H1 (cell line): ENCODE measurements around the gene DOCK9. TPM values are rescaled to one million over a fixed set of nuclear protein-coding genes. Genes with fewer than 3 reads are reported as not detected.

Experiments
- CTCF ChIA-PET: fragments of 300-600 bp; sonication (Branson Sonifier 250); formaldehyde crosslinking; loops from one replicate; lab custom pipeline; 2021; ENCODE audit not compliant: partially characterized antibody; lab: Charles Lee
- POLR2A ChIA-PET: fragments of 300-600 bp; sonication (Branson Sonifier 250); formaldehyde crosslinking; loops from one replicate; lab custom pipeline; 2021; ENCODE audit warnings: inconsistent platforms; ENCODE audit not compliant: partially characterized antibody; lab: Charles Lee
- DNase-seq, 2 experiments: peaks; one replicate each; pipeline versions ENCODE4 v3.0.0 to v3.0.0-alpha.2; 2010 to 2022; ENCODE audit warnings: low spot score in 2 of 2, low read depth in 1 of 2, mixed read lengths in 1 of 2
- FAIRE-seq: peaks from 2 replicates; lab custom pipeline; 2011; peaks lifted over from hg19 to GRCh38; lab: Jason Lieb, UNC
- H2AFZ ChIP-seq: 2 replicates; pipeline ENCODE4 v1.8.1; 2012; ENCODE audit warnings: low read length, inconsistent platforms
- H2AK5ac ChIP-seq: 2 replicates; pipeline ENCODE4 v1.6.1; 2013; ENCODE audit warnings: low read depth, low read length
- H2BK120ac ChIP-seq: replicated peaks from 2 replicates; pipeline ENCODE3; 2013; ENCODE audit warnings: low read depth, low read length, inconsistent platforms
- H2BK12ac ChIP-seq: 2 replicates; pipeline ENCODE4 v1.6.1; 2013; ENCODE audit warnings: low read depth, low read length
- H2BK15ac ChIP-seq: 2 replicates; pipeline ENCODE4 v1.6.1; 2013; ENCODE audit warnings: low read length
- H2BK20ac ChIP-seq: 2 replicates; pipeline ENCODE4 v1.6.1; 2013; ENCODE audit warnings: low read length
- H2BK5ac ChIP-seq: 2 replicates; pipeline ENCODE4 v1.6.1; 2013; ENCODE audit warnings: low read depth, low read length
- H3K14ac ChIP-seq: 2 replicates; pipeline ENCODE4 v1.6.1; 2013; ENCODE audit warnings: inconsistent platforms; ENCODE audit not compliant: insufficient read length
- H3K18ac ChIP-seq: 2 replicates; pipeline ENCODE4 v1.6.1; 2013; ENCODE audit warnings: low read length; ENCODE audit errors: extremely low read depth
- H3K23ac ChIP-seq: 2 replicates; pipeline ENCODE4 v1.6.1; 2013; ENCODE audit warnings: inconsistent platforms; ENCODE audit not compliant: insufficient read length
- H3K23me2 ChIP-seq: 2 replicates; pipeline ENCODE4 v1.6.1; 2013; ENCODE audit warnings: low read depth, low read length
- H3K27ac ChIP-seq: 2 replicates; pipeline ENCODE4 v1.6.1; 2011; ENCODE audit warnings: low read depth, low read length, inconsistent platforms
- H3K27me3 ChIP-seq, 4 experiments: replicated peaks in 1 of 4; 1 replicate in 1 of 4; 2 replicates in 3 of 4; pipeline versions ENCODE4 v1.6.1 to v1.8.1; 2011 to 2013; ENCODE audit warnings: low read length in 3 of 4, mild to moderate bottlenecking in 3 of 4, inconsistent platforms in 2 of 4, mixed read lengths in 2 of 4, moderate library complexity in 1 of 4; ENCODE audit not compliant: control insufficient read depth in 3 of 4, insufficient read depth in 3 of 4; ENCODE audit errors: extremely low read depth in 1 of 4
- H3K36me3 ChIP-seq, 4 experiments: 2 replicates each; pipeline versions ENCODE4 v1.6.1 to v1.8.1; 2011 to 2013; ENCODE audit warnings: mild to moderate bottlenecking in 4 of 4, low read length in 3 of 4, moderate library complexity in 2 of 4, control low read depth in 1 of 4, inconsistent platforms in 1 of 4; ENCODE audit not compliant: insufficient read depth in 4 of 4, control insufficient read depth in 2 of 4
- H3K4ac ChIP-seq: replicated peaks from 2 replicates; pipeline ENCODE3; 2013; ENCODE audit warnings: low read length, low read depth, mixed read lengths, inconsistent platforms; ENCODE audit not compliant: insufficient read length
- H3K4me1 ChIP-seq, 4 experiments: replicated peaks in 1 of 4; 1 replicate in 1 of 4; 2 replicates in 3 of 4; pipeline versions ENCODE4 v1.6.1 to v1.8.1; 2011 to 2013; ENCODE audit warnings: low read length in 3 of 4, inconsistent platforms in 2 of 4, mixed read lengths in 1 of 4; ENCODE audit not compliant: insufficient read depth in 4 of 4, control insufficient read depth in 3 of 4
- H3K4me2 ChIP-seq, 2 experiments: 2 replicates each; pipeline versions ENCODE4 v1.6.1 to v1.8.1; 2011 to 2013; ENCODE audit warnings: low read depth in 2 of 2, low read length in 2 of 2, control low read depth in 1 of 2, inconsistent platforms in 1 of 2, mild to moderate bottlenecking in 1 of 2; ENCODE audit not compliant: insufficient read depth in 1 of 2
- H3K4me3 ChIP-seq, 4 experiments: fragments of 200-600, 300-600 bp in 1 of 4; sonication (generic), shearing (Covaris generic), sonication (Bioruptor Twin) in 1 of 4; 2 replicates each; pipeline versions ENCODE4 v1.5.1 to v1.8.1; 2011 to 2016; ENCODE audit warnings: low read length in 4 of 4, low read depth in 3 of 4, control low read depth in 2 of 4, inconsistent platforms in 2 of 4, mild to moderate bottlenecking in 2 of 4, mixed read lengths in 1 of 4, moderate library complexity in 1 of 4; ENCODE audit not compliant: insufficient read depth in 2 of 4; ENCODE audit errors: extremely low read depth in 1 of 4
- H3K56ac ChIP-seq: replicated peaks from 2 replicates; pipeline ENCODE3; 2013; ENCODE audit warnings: low read depth, mild to moderate bottlenecking, mixed read lengths, low read length, inconsistent platforms; ENCODE audit not compliant: insufficient read length
- H3K79me1 ChIP-seq: 2 replicates; pipeline ENCODE4 v1.6.1; 2013; ENCODE audit warnings: low read depth, low read length, control low read depth
- H3K79me2 ChIP-seq, 2 experiments: 2 replicates each; pipeline versions ENCODE4 v1.6.1 to v1.8.1; 2012 to 2013; ENCODE audit warnings: low read length in 2 of 2, mild to moderate bottlenecking in 2 of 2, inconsistent platforms in 1 of 2; ENCODE audit not compliant: insufficient read depth in 2 of 2, control insufficient read depth in 1 of 2
- H3K9ac ChIP-seq, 4 experiments: replicated peaks in 1 of 4; 1 replicate in 1 of 4; 2 replicates in 3 of 4; pipeline versions ENCODE4 v1.6.1 to v1.8.1; 2011 to 2013; ENCODE audit warnings: low read depth in 3 of 4, low read length in 3 of 4, control low read depth in 2 of 4, mild to moderate bottlenecking in 2 of 4, moderate library complexity in 2 of 4, inconsistent platforms in 1 of 4; ENCODE audit errors: extremely low read depth in 1 of 4
- H3K9me3 ChIP-seq, 2 experiments: 2 replicates each; pipeline versions ENCODE4 v1.6.1 to v1.8.1; 2012 to 2013; ENCODE audit warnings: mild to moderate bottlenecking in 2 of 2, moderate library complexity in 2 of 2, control low read depth in 1 of 2, inconsistent platforms in 1 of 2, low read depth in 1 of 2, low read length in 1 of 2, mixed read lengths in 1 of 2; ENCODE audit not compliant: insufficient read depth in 2 of 2
- H4K20me1 ChIP-seq, 2 experiments: replicated peaks in 1 of 2; 2 replicates each; pipeline versions ENCODE3 to v1.8.1; 2011 to 2013; ENCODE audit warnings: inconsistent platforms in 2 of 2, low read length in 2 of 2, mild to moderate bottlenecking in 1 of 2; ENCODE audit not compliant: insufficient read depth in 2 of 2, control insufficient read depth in 1 of 2
- H4K5ac ChIP-seq: 2 replicates; pipeline ENCODE4 v1.6.1; 2013; ENCODE audit warnings: low read length, low read depth, mixed read lengths, inconsistent platforms; ENCODE audit not compliant: insufficient read length
- H4K8ac ChIP-seq: 2 replicates; pipeline ENCODE4 v1.8.0; 2013; ENCODE audit warnings: mild to moderate bottlenecking, moderate library complexity, low read length, inconsistent platforms; ENCODE audit not compliant: insufficient read depth; ENCODE audit errors: extremely low read depth
- H4K91ac ChIP-seq: replicated peaks from 2 replicates; pipeline ENCODE3; 2013; ENCODE audit warnings: low read length, mixed read lengths, inconsistent platforms; ENCODE audit not compliant: insufficient read length
- BCL11A ChIP-seq, 2 experiments: IDR thresholded peaks; one replicate each; pipeline ENCODE4 v1.6.1; 2011; ENCODE audit warnings: low read depth in 2 of 2, low read length in 2 of 2, mild to moderate bottlenecking in 2 of 2
- CBX8 ChIP-seq: fragments of 300-800, 300-1000 bp; sonication (generic); IDR thresholded peaks from 2 replicates; pipeline ENCODE4 v1.7.1; 2016; ENCODE audit warnings: low read depth, low read length, borderline replicate concordance
- CTBP2 ChIP-seq: IDR thresholded peaks from 2 replicates; pipeline ENCODE4 v1.7.0; 2011; ENCODE audit warnings: borderline replicate concordance, mild to moderate bottlenecking, moderate library complexity, mixed read lengths, low read length; ENCODE audit not compliant: insufficient read depth, insufficient read length
- KDM4A ChIP-seq: IDR thresholded peaks from one replicate; pipeline ENCODE4 v1.7.1; 2012; ENCODE audit warnings: low read depth, mild to moderate bottlenecking, moderate library complexity, low read length, inconsistent platforms; ENCODE audit not compliant: severe bottlenecking
- NRF1 ChIP-seq: IDR thresholded peaks from 2 replicates; pipeline ENCODE4 v1.6.1; 2011; ENCODE audit warnings: mild to moderate bottlenecking, low read depth, low read length, improper control_type of control experiment
- PHF8 ChIP-seq: fragments of 200-600 bp; sonication (generic); conservative IDR thresholded peaks from 2 replicates; pipeline ENCODE4 v1.7.1; 2012; ENCODE audit warnings: low read depth, mild to moderate bottlenecking, inconsistent platforms, low read length, moderate library complexity
- RXRA ChIP-seq: IDR thresholded peaks from 2 replicates; pipeline ENCODE4 v1.6.1; 2011; ENCODE audit warnings: low read depth, mild to moderate bottlenecking, low read length, moderate library complexity; ENCODE audit not compliant: insufficient read depth
- SAP30 ChIP-seq: fragments of 300-600 bp; sonication (generic); IDR thresholded peaks from 2 replicates; pipeline ENCODE4 v1.7.1; 2012; ENCODE audit warnings: low read length, moderate library complexity, mild to moderate bottlenecking, inconsistent platforms; ENCODE audit not compliant: insufficient read depth, insufficient replicate concordance
- SIN3A ChIP-seq, 2 experiments: IDR thresholded peaks in 1 of 2; conservative IDR thresholded peaks in 1 of 2; 2 replicates each; pipeline ENCODE4 v1.6.1; 2011 to 2012; ENCODE audit warnings: low read length in 2 of 2, improper control_type of control experiment in 1 of 2, low read depth in 1 of 2, mild to moderate bottlenecking in 1 of 2
- WGBS, 2 experiments: shearing (Covaris generic) in 1 of 2; methylation state at CpG; one replicate each; pipeline versions ENCODE4 v1.1.6 to v1.1.7; 2013 to 2015; ENCODE audit warnings: low lambda C conversion rate in 2 of 2, mixed read lengths in 2 of 2, inconsistent platforms in 1 of 2, low coverage in 1 of 2, missing lambda C conversion rate in 1 of 2; ENCODE audit not compliant: insufficient replicate concordance in 2 of 2, insufficient coverage in 1 of 2, insufficient read length in 1 of 2; ENCODE audit errors: extremely low coverage in 1 of 2, missing lambda C conversion rate in 1 of 2; 5-methylcytosine and 5-hydroxymethylcytosine counted together
- polyA plus RNA-seq, 7 experiments: library from polyadenylated mRNA; depleted of rRNA in 3 of 7; stranded (reverse) in 5 of 7; unstranded in 2 of 7; fragments of >200 nt in 5 of 7; fragments of 200-250 nt in 2 of 7; gene quantifications; 1 replicate in 5 of 7; 2 replicates in 1 of 7; 4 replicates in 1 of 7; pipeline versions ENCODE4 v1.2.1 to v1.2.3, GENCODE V29; 2011 to 2013; ENCODE audit warnings: missing spikeins in 2 of 7, mixed read lengths in 2 of 7
- total RNA-seq: library from RNA; stranded (reverse); fragmentation: NEBNext Ultra II Directional; extraction: Animal tissue kit (Norgen Biotek cat#: 25700); gene quantifications from 2 replicates; pipeline ENCODE4 v1.2.1, GENCODE V29; 2021
- TF ChIP-seq, protein P1 (sequence below), 3 experiments: IDR thresholded peaks; 1 replicate in 2 of 3; 2 replicates in 1 of 3; pipeline versions ENCODE4 v1.5.1 to v1.6.1; 2011; ENCODE audit warnings: low read length in 3 of 3, mild to moderate bottlenecking in 3 of 3, inconsistent platforms in 2 of 3, low read depth in 1 of 3, moderate library complexity in 1 of 3; ENCODE audit not compliant: insufficient read depth in 1 of 3; ENCODE audit errors: control extremely low read depth in 1 of 3

The DOCK9 gene
- total and polyA plus RNA-seq, 2 of the 8 experiments (the other 6 are each of a cell fraction or from before 2014, with no cell fraction given), result 21.6 to 31.5 TPM

GRCh38 chr13:98782654-98783053 is 195.2 kb downstream of the DOCK9 start:
- POLR2A ChIA-PET, result interaction anchor here (0.5 kb wide), 1 partner anchor 151 kb away, joined by 3 read pairs; no protein-coding TSS in a partner anchor
- H3K4me2 ChIP-seq, result no peak overlapping the region
- no peak for TF ChIP-seq CBX8
- no peak for TF ChIP-seq SAP30
- TF ChIP-seq, protein P1, sequence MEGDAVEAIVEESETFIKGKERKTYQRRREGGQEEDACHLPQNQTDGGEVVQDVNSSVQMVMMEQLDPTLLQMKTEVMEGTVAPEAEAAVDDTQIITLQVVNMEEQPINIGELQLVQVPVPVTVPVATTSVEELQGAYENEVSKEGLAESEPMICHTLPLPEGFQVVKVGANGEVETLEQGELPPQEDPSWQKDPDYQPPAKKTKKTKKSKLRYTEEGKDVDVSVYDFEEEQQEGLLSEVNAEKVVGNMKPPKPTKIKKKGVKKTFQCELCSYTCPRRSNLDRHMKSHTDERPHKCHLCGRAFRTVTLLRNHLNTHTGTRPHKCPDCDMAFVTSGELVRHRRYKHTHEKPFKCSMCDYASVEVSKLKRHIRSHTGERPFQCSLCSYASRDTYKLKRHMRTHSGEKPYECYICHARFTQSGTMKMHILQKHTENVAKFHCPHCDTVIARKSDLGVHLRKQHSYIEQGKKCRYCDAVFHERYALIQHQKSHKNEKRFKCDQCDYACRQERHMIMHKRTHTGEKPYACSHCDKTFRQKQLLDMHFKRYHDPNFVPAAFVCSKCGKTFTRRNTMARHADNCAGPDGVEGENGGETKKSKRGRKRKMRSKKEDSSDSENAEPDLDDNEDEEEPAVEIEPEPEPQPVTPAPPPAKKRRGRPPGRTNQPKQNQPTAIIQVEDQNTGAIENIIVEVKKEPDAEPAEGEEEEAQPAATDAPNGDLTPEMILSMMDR (IDR thresholded peaks at IDR 0.05; ENCODE audit: control extremely low read depth in 1 of 3, insufficient read depth in 1 of 3, low read depth in 1 of 3, low read length in 3 of 3), result no peak
- no peak for TF ChIP-seq NRF1
- no peak for TF ChIP-seq SIN3A (conservative IDR thresholded peaks at IDR 0.05 in 1 of 2, IDR thresholded peaks at IDR 0.05 in 1 of 2; ENCODE audit: low read depth in 1 of 2, low read length in 2 of 2)
- TF ChIP-seq CTBP2, result no peak
- TF ChIP-seq PHF8, result no peak
- TF ChIP-seq RXRA, result no peak
- no peak for TF ChIP-seq KDM4A
- TF ChIP-seq BCL11A (IDR thresholded peaks at IDR 0.05; ENCODE audit: low read depth in 2 of 2, low read length in 2 of 2), result no peak

More at GRCh38 chr13:98782654-98783053, 195.2 kb downstream of the DOCK9 start:
- 75% methylated on average over 5 of the region's 5 CpGs; no CpG with 5 or more reads in 1 of the 2 experiments for WGBS, 2 experiments
- H4K20me1 ChIP-seq, result no peaks in the 10 kb centered on the region
- H3K23me2 ChIP-seq, result no peaks in the 10 kb centered on the region; the same call in 1 of the 2 replicates
- H4K8ac ChIP-seq, result no peak overlapping the region
- H3K9ac ChIP-seq, result no peak overlapping the region
- H3K56ac ChIP-seq, result no peak overlapping the region
- H4K91ac ChIP-seq, result no peak overlapping the region
- H3K4ac ChIP-seq, result no peak overlapping the region
- no peaks in the 10 kb centered on the region for H3K79me1 ChIP-seq
- H2BK20ac ChIP-seq, result no peak overlapping the region
- H3K27me3 ChIP-seq, result no peaks in the 10 kb centered on the region
- CTCF ChIA-PET, result interaction anchor here (1.5 to 4.6 kb wide), 4 partner anchors 9 to 57 kb away, joined by 3 to 22 read pairs (median 4); no protein-coding TSS in a partner anchor
- H3K79me2 ChIP-seq, result no peaks in the 10 kb centered on the region
- FAIRE-seq, result no peak
- H2BK15ac ChIP-seq, result no peak overlapping the region
- no peak overlapping the region for H3K14ac ChIP-seq
- H2BK5ac ChIP-seq, result no peak overlapping the region
- no peak overlapping the region for H3K23ac ChIP-seq
- H4K5ac ChIP-seq, result no peak overlapping the region
- no peak for DNase-seq
- H3K4me1 ChIP-seq, result no peaks in the 10 kb centered on the region
- H3K9me3 ChIP-seq, result no peaks in the 10 kb centered on the region
- no peak overlapping the region for H2AFZ ChIP-seq
- H3K27ac ChIP-seq, result no peak overlapping the region
- H3K36me3 ChIP-seq, result no peaks in the 10 kb centered on the region
- H2BK12ac ChIP-seq, result no peak overlapping the region
- H3K18ac ChIP-seq, result no peak overlapping the region
- H2AK5ac ChIP-seq, result no peak overlapping the region
- no peak overlapping the region for H3K4me3 ChIP-seq
- no peak overlapping the region for H2BK120ac ChIP-seq
